Hematopoietic multipotent progenitor cell (in vitro differentiated cells): Measurements from ENCODE around the gene RSBN1. TPM values are rescaled to one million over a fixed set of nuclear protein-coding genes. Genes with fewer than 3 reads are reported as not detected.
"Not testable (repeated sequence)": the region's sequence is repeated elsewhere in the genome, so short reads cannot be mapped to it uniquely, and the experiment has no call there.

ENCODE experiments used
- DNase-seq, 3 donors: peaks; one replicate each; pipeline ENCODE4 v3.0.0-alpha.2; 2011 to 2015; ENCODE audit warnings: low read depth in 2 of 3, low spot score in 2 of 3
- total RNA-seq: library from RNA; depleted of rRNA; stranded (reverse); fragments of >200 nt; gene quantifications from one replicate; pipeline ENCODE4 v1.2.3, GENCODE V29; 2012

RSBN1 gene
- total RNA-seq, 1 donor, result 19.9 TPM

GRCh38 chr1:113783254-113784103 is 28.8 kb downstream of the RSBN1 start:
- peak; percentile 37 to 81 (median 69) for DNase-seq

GRCh38 chr1:113782406-113782805 is 29.9 kb downstream of the RSBN1 start:
- DNase-seq, result no peak

DNA sequence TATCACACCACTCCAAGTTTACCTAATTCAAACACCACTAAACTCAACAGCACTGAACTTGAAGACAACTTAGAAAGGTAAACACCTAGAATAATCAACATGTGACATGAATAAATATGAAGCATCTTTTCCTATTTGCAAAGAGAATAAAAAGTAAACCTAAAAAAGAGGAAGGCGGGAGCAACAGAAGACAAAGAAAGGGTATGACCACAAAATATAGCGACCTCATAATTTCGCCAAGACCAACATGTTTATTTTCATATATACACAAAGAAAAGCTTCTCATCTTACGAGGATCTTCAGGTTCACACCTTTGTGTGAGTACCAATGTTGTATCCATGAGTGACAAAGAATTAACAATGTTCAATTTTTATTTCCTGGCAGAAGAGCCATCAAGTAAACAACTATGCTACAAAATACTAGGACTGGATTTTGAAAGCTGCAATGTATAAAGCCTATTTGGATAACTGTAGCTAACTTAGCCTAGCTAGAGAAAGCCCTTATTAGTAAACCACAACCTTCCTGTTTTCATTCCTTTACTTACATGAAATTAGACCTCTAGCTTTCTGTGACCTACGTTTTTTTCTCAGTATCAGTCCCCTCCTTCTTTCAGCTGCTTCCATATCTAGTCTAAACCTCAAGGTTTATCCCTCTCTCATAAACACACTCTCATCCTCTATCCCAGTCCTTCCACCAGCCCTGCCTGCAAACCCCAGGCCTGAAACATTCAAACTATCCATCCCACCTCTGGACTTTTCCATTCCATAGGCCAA is 31.7 kb downstream of the RSBN1 start:
- DNase-seq, result peak in 1 of 3 donors; percentile 42

DNA sequence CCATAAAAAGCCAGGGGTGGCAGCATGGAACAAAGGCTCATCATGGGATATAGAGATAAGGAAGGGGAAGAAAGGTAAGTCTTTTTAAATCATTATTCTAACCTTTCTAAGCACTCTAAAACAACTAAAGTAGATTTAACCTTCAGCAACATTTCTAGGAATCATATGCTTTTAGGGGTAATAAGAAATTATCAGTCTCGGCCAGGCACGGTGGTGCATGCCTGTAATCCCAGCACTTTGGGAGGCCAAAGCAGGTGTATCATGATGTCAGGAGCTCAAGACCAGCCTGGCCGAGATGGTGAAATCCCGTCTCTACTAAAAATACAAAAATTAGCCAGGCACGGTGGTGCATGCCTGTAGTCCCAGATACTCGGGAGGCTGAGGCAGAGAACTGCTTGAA is 32.7 kb downstream of the RSBN1 start:
- DNase-seq, result no peak

- no peak for DNase-seq
Observed at GRCh38 chr1:113777561-113777960, 34.7 kb downstream of the RSBN1 start.

- DNase-seq, result no peak
Observed at GRCh38 chr1:113770031-113770430, 42.2 kb downstream of the RSBN1 start.

DNA sequence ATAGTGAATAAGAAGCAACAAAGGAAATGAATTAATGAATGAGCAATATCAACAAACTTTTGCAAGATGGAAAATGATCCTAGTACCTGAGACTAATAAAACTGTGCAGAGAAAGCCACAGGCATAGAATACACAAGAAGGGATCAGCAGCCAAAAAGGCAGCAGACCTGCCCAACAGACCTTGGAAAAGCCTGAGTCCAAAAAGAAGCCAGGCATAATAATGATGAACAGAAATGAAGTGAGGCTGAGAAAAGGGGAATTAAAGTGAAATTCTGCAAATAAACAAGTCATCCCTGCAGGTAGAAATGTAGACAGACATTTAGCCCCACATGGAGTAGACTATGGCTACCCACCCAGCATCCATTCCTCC is 42.7 kb downstream of the RSBN1 start:
- DNase-seq, result no peak

DNA sequence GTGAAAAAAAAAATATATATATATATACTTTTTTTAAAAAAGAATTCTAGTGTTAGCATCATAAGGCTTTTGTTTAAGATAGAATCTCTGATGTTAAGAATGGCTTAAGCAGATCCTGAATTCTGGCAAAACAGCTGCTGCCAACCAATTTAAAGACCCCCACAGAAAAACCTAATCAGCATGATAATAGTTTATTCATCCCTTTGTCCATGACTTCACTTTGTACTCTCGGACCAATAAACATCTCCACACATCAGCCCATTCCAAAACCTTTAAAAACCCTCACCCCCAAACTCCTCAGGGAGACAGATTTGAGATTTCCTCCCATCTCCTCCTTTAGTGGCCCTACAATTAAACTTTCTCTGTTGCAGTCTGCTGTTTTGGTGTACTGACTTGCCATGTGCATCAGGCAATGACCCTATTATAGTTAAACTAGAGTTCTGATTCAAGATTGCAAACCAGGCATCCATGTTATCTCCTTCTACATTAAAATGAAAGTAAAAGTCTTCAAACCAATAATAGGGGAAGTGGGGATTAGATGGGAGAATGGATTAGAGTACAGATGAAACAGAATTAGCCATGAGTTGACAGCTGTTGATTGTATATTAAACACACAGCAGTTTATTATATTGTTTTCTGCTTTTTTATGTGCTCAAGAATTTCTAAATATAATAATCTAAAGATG is 43.2 kb downstream of the RSBN1 start:
- no peak for DNase-seq

DNA sequence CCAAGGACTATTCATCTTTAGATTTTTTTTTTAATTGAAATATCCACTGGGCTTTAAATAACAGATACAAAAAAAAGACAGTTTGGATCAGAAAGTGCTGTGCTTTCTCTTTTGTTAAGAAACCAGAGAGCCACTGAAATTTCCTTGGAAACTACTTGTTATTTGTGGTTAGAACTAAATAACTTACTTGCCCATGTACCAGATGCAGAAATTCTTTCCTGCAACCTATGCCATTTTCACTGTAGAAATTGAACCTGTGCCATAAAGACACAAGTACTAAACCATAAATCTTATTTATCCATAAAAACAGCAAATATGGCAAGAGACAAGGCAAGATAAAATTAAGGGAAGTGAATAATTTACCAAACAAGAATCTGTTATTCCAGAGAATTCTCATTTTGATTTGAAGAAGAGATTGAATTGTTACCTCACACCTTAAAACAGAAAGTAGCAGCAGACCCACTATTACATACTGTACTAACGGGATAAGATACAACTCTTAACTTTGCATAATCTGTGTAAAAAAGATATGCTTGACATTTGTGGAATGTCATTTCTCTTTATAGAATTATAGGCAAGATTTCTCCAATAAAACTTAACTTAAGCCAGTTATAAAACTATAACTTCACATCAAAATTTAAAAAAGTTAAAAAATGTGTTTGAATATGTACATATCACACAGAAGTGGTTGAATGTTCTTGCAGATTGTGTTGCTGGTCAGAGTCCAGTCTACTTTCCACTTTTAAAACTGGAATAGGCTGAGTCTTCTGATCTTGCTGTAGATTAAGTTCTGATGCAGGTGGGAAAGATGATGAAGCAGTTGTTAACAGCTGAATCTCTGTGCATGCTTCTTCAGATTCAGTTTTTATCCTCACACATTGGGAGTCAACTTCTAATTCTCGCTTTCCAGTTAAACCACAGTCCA is 46.7 kb downstream of the RSBN1 start:
- DNase-seq, result no peak

GRCh38 chr1:113763661-113764060 is 48.6 kb downstream of the RSBN1 start:
- no peak for DNase-seq

DNA sequence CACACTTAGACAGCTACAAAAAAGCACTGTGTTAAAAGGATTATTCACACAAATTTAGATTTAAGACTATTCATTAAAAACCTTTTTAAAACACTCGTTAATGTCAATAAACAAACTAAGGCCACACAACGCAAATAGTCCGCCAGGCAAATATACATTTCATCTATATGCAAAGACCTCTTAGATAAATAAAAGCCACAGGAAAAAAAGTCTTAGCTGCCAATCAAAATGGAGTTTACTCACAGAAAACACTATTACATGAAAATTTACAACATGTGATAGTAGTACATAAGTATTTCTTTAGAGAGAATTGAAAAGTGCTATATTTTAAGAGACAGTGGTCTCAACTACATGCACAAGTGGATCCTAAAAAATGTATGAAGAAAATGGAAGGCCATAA is 50.3 kb downstream of the RSBN1 start:
- no peak for DNase-seq

DNA sequence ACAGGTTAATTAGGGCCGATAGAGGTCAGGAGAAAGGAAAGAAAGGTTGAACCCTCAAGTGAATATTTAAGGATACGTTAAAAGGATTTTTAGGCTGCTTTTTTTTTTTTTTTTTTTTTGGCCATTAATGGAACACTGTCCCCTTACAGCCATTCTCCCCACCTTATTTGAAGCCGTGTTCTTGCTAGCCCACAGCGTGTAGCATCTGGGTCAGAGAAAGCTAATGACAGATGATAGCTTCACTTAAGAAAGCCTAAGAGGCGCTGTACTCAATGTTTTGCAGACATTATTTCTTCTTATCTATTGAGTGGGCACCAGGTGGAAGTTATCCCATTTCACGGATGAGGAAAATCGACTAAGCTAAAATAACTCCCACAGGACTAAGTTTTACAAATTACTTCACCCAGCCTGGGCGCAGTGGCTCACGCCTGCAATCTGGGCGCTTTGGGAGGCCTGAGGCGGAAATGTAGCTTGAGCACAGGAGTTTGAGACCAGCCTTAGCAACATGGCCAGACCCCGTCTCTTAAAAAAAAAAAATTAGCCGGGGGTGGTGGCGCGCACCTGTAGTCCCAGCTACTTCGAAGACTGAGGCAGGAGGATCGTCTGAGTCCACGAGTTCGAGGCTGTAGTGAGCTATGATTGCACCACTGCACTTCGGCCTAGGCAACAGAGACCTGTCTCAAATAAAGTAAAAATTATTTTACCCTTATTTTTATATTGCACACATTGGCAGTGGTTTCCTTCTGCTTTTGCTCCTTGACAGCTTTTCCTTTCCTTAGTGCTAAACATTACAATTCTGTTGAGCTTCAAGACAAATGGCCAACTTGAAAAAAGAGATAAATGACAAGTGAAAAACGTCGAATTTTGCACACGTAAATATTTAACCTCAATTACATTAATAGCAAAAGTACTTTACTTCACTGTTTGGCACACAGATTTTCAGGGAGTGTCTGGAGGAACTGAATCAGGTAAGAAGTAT is 51.9 kb downstream of the RSBN1 start:
- peak in 2 of 3 donors; percentile 37 to 67 for DNase-seq

GRCh38 chr1:113759333-113760101 is 52.8 kb downstream of the RSBN1 start, which contains the start of gene PHTF1:
TSS of gene PHTF1 (minus strand) at chr1:113759486. CDS start at chr1:113758703, 783 bp downstream.
- peak; percentile 29 to 91 (median 88) for DNase-seq

DNA sequence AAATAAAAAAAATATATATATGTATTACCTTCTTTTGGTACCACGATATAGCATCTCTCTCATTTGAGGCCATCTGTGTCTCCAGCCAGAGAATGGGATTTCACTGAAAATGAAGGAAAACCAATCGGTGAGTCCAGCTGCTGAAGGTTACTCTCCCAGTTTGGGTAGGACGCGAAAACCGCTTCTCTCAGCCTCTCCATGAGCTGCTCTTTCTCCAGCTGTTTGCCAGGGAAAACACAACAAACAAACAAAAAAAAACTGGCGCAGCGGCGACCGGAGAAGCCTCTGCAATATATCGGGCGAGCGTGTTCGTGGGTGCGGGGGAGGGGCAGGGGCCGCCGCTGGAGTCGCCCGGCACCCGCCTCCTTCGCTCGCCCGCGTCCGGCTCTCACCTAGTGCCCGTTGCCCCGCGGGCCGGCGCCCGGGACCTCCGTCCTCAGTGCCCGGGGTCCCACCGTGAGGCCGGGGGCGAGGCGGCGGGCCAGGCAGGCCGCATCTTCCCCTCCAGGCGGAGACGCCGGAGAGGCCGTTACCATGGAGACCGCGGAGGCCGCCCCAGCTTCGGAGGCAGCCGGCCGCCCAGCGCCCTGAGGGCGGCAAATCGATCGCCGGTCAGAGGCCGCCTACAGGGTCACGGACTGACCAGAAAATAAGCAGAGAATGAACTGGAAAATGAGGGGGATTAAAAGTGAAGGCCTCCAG is 53.5 kb downstream of the RSBN1 start:
- DNase-seq, result peak; percentile 35 to 66 (median 53)

DNA sequence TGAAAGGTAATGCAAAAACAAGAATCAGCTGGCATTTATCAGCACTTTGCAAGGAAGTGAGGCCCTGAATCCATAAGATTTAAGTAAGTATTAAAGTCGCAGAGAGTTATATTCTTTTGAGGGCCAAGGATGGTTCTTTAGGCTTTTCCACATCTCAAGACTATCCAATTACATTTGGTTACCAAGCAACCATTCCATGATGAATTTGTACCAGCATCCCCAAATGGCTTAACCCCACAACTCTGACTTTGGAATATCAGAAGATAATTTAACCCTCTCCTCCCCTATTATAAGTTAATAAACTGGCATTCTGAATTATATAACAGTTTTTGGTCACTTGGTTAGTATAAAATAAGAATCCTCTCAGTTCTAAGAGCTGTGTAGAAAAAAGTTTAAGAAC is 55.8 kb downstream of the RSBN1 start:
- no peak for DNase-seq

GRCh38 chr1:113753333-113753732 is 58.9 kb downstream of the RSBN1 start:
- not testable (repeated sequence) for DNase-seq

DNA sequence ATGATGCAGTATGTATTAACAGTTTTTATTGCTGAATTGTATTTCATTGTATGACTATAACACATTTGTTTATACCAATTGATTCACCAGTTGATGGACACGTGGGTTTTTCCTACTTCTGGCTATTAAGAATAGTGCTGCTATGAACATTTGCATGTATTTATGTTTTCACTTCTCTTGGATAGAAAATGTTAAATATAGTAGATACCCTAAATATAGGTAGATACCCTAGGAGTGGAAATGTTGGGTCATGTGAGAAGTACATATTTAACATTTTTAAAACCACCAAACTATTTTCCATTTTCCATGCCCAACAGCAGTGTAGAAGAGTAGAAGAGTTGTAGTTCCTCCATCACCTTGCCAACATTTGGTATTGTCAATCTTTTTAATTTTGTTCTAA is 60.8 kb downstream of the RSBN1 start:
- no peak for DNase-seq

DNA sequence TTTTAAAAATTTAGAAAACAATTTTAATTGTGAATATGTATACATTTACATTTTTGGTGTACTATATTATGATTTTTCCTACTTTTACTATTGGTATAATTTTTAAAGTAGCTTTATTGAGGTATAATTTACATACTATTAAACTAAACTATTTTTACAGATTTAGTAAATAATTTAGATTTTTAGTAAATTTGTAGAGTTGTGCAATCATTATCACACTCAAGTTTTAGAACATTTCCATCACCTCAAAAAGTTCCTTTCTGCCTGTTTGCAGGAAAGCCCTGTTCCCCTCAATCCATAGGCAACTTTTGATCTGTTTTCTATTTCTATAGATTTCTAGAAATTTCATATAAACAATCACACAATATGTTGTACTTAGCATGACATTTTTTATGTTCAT is 61.2 kb downstream of the RSBN1 start:
- no peak for DNase-seq
